Activated T-cell treated with anti-CD3 and anti-CD28 coated beads for 4 hours (primary cell): ENCODE data around the gene TEX19.
"Not testable (repeated sequence)": the region's sequence is repeated elsewhere in the genome, so short reads cannot be mapped to it uniquely, and the experiment has no call there.

ENCODE experiments used
- DNase-seq: peaks from one replicate; pipeline ENCODE4 v3.0.0-alpha.2; 2020

The TEX19 gene

DNA sequence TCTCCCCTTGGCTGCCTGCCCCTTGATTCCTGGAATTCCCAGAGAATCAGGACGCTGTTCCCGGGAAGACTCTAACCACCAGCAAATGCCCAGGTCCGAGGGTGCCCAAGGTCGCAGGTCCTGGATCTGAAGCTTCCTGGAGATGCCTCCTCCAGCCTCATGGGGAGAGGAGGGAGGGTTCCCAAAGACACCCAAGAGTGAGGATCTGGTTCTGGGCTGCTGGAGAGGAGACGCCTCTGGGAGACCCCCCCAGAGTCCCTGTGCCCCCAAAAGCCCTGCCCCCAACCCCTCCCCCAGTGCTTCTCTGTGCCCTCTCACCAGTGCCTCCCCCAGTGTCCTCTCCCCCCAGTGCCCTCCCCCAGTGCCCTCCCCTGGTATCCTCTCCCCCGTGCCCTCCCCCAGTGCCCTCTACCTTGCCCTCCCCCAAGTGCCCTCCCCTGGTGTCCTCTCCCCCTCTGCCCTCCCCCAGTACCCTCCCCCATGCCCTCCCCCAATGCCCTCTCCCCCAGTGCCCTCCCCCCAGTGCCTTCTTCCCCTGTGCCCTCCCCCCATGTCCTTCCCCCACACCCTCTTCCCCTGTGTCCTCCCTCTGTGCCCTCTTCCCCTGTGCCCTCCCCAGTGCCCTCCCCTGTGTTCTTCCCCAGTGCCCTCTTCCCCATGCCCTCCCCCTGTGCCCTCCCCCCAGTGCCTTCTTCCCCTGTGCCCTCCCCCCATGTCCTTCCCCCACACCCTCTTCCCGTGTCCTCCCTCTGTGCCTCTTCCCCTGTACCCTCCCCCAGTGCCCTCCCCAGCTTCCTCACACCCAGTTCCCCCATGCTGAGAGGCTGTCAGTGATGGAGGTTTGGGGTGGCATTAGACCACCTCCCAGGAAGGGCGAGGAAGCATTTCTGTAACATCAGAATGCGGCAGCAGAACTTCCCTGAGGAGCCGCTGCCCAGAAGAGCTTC is 19.1 kb upstream of the TEX19 start:
- no peak for DNase-seq

- DNase-seq: no peak
These were observed 16.5 kb upstream of the TEX19 start for GRCh38 chr17:82342361-82343079.

GRCh38 chr17:82343560-82343959 is 15.5 kb upstream of the TEX19 start:
- DNase-seq: no peak

DNA sequence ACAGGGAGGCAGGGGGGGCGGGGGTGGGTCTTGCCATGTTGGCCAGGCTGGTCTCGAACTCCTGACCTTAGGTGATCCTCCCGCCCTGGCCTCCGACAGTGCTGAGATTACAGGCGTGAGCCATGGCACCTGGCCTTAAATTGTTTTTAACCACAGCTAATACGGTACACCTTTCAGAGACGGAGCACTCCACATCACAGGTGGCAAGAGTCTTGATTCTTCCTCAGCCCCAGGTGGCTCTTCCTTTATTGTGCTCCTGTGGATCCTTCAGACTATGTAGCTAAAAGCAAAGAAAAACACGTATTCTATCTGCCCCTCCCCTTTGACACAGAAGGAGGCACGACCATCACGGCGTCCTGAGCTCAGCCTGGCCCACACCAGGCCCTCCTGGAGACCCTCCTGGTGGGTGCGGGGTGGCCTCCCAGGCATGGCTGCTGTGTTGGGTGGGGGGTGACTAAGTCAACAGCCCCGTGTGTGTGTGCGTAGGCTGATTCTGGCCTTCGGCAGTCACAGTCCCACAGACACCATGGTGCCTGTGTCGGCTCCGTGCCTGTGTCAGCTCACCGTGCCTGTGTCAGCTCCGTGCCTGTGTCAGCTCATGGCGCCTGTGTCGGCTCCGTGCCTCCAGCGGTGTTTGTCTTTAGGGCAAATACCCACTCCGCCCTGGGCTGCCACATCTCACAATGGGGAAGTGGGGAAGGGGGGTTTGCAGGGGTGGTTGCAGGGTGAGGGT is 14.7 kb upstream of the TEX19 start:
- DNase-seq: no peak

- DNase-seq: no peak
These were observed 13.7 kb upstream of the TEX19 start for GRCh38 chr17:82345151-82345976.

- no peak for DNase-seq
These were observed 12.4 kb upstream of the TEX19 start for GRCh38 chr17:82346342-82347300.

- not testable (repeated sequence) for DNase-seq
These were observed 11.1 kb upstream of the TEX19 start for GRCh38 chr17:82347994-82348393.

DNA sequence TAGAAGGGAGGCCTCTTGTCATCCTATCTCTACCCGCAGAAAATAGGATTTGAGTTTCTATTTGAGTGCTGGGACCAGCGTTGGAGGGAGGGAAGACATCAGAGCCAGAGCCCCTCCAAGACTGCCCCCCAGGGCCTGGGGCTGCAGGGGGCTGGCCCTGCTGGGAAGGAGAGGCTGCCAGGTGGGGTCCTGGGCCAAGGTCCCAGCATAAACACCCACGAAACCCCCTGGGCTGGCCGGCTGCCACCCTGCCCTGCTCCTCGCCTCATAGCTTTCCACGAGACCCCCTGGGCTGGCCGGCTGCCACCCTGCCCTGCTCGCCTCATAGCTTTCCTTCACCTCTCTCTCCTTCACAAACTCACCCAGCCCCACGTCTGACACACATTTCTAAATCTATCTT is 10.6 kb upstream of the TEX19 start:
- DNase-seq: no peak

DNA sequence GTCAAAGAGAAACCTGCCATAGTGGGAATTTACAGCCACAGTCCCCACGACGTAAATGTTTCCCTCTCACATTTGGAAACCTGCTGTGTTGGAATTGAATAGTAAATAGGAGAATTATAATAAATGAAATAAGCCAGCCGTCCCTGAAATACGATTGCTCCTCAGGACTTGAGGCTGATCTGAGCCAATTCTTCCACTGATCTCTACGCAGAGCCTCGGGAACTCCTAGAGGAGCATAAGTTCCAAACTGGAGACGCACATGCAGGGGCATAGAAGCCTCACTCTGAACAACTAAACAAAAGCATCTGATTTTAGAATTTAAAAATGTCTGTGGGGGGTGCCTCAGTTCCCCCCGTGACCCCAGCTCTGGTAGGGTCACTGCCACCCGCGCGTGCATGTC is 10.2 kb upstream of the TEX19 start:
- no peak for DNase-seq

- no peak for DNase-seq
These were observed 9.8 kb upstream of the TEX19 start for GRCh38 chr17:82349287-82349701.

DNA sequence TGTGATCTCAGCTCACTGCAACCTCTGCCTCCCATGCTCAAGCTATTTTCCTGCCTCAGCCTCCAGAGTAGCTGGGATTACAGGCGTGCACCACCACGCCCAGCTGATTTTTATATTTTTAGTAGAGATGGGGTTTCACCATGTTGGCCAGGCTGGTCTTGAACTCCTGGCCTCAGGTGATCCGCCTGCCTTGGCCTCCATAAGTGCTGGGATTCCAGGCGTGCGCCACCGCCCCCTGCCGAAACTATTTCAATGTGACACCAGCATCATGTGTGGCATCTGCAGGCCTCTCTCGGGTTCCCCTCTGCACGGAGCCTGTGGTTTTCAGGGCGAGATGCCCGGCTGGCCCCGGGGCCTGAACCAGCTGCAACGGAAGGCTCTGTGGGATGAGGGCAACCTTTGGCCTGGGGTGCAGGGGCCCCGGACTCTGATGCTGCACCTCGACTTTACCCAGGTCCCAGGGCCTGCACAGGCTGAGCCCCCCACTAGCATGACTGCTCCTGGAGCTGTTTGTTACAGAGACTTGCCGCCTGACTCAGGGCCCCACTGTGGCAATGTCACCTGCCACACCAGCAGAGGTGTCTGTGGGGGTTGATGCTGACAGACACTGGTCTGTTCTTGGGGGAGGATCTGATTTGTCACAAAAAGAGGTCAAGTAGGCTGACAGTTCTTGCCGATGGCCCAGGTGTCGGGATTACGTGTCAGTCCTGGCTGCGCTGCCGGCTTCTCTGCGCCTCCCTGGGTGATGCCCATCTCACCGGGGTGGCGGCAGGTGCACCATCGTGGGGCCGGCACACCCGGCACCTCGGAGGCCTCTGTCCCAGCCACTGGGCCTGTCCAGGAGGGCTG is 8.6 kb upstream of the TEX19 start:
- DNase-seq: no peak

DNA sequence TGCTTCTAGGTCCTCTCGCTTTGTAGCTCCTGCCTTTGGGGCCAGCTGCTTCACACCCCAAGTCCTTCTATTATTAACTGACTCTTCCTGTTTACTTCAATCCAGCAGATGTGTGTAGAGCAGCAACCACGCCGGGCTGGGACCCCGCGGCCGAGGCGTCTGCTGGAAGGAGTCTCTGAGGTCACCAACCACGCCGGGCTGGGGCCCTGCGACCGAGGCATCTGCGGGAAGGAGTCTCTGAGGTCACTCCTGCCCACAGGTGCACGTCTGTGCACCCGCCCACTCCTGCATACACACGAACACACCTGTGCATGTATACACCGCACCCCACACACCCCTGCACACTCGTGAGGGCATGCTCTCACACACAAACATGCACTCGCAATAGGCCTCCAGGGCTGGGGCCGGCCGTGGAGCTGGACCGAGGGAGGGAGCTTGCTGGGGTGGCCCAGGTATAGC is 7.8 kb upstream of the TEX19 start:
- DNase-seq: no peak

- peak; percentile 82 for DNase-seq
These were observed 7.1 kb upstream of the TEX19 start for GRCh38 chr17:82351713-82352488.

GRCh38 chr17:82353484-82353883 is 5.6 kb upstream of the TEX19 start:
- no peak for DNase-seq

- DNase-seq: no peak
These were observed 4.2 kb upstream of the TEX19 start for GRCh38 chr17:82354804-82355308.

DNA sequence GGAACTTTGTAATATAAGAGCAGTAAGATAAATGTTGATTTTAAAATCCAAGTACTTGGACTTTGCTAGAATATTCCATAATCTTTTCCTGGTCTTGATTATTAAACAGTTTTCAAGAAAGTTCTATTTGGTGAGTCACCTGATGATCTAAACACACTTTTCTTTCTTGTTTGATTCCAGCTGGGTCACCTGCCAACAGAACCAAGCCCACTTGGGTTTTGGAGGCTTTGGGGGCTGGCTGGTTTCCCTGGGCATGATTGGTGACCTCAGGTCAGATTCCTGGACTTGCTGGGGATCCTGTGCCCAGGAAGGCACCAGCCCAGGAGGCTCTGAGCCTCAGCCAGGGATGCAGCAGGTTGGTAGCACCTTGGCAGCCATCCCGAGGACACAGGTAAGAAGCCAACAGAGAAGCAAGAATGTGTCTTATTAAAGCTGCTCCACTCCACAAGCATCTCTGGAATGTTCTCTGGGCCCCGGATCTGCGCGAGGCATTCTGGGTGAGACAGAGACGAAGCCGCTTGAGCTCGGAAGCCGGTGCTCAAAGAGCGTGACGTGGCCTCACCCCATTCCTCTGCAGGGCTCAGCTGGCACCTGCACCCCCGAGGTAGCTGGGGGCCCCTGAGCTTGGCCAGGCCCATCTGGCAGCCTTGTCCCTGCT is 3.1 kb upstream of the TEX19 start:
- DNase-seq: no peak

DNA sequence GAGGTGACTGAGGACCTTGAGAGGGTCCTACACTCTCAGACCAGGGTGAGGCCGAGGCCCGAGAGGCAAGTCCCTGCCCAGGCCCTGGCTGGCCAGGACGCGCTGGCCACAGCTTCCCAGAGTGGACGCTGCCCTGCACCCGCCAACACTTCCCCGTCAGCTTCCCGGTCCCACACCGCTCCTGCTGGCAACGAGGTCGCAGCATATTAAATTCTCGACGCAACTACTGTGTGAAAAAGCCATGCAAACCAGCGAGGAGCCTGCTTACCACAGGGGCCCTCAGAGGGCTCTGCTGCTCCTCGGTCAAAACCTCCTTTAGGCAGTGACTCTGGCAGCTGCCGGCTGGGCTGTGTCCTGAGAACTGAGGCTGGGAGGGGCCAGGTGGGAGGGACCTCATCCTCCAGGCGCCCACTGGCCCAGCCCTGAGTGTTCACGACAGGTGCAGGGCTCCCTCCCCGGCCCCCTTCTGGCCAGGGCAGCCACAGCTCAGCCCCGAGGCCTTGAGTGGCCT is 2.1 kb upstream of the TEX19 start:
- DNase-seq: no peak

GRCh38 chr17:82357394-82357793 is 1.7 kb upstream of the TEX19 start:
- DNase-seq: no peak
